LNCAP (cell line): ENCODE data around the gene PLA2G4A.

Experiments
- CTCF ChIP-seq: fragments of 450-650 bp; IDR thresholded peaks from 2 replicates; pipeline ENCODE4 v1.5.1; 2017; ENCODE audit warnings: mild to moderate bottlenecking

The PLA2G4A gene

GRCh38 chr1:186807163-186807562 lies 21.6 kb upstream of the PLA2G4A start:
- no peak for TF ChIP-seq CTCF

GRCh38 chr1:186811892-186812291 lies 16.9 kb upstream of the PLA2G4A start:
- no peak for TF ChIP-seq CTCF

- no peak for TF ChIP-seq CTCF
Observed at GRCh38 chr1:186812570-186812969, 16.2 kb upstream of the PLA2G4A start.

GRCh38 chr1:186813420-186813819 lies 15.3 kb upstream of the PLA2G4A start:
- TF ChIP-seq CTCF = no peak

- no peak for TF ChIP-seq CTCF
Observed at GRCh38 chr1:186819126-186819525, 9.6 kb upstream of the PLA2G4A start.

GRCh38 chr1:186819563-186819962 lies 9.2 kb upstream of the PLA2G4A start:
- TF ChIP-seq CTCF = no peak

GRCh38 chr1:186829686-186830587 lies 1.2 kb downstream of the PLA2G4A start:
- TF ChIP-seq CTCF = no peak

- no peak for TF ChIP-seq CTCF
Observed at GRCh38 chr1:186831168-186831567, 2.4 kb downstream of the PLA2G4A start.
